Mesenchymal stem cell (in vitro differentiated cells and primary cell): ENCODE measurements around the gene ADARB2.

Source experiments
- DNase-seq: peaks from one replicate; pipeline ENCODE4 v3.0.0-alpha.2; 2013
- H2AFZ ChIP-seq: one replicate; pipeline ENCODE4 v1.6.1; 2013; ENCODE audit warnings: low read depth, mild to moderate bottlenecking, control low read depth, inconsistent platforms, low read length, moderate library complexity
- H2AK5ac ChIP-seq: 2 replicates; pipeline ENCODE4 v1.6.1; 2013; ENCODE audit warnings: low read length, moderate library complexity, mild to moderate bottlenecking, inconsistent platforms; ENCODE audit not compliant: severe bottlenecking
- H2BK120ac ChIP-seq: one replicate; pipeline ENCODE4 v1.6.1; 2013; ENCODE audit warnings: low read depth, mild to moderate bottlenecking, inconsistent platforms, low read length, moderate library complexity
- H2BK12ac ChIP-seq, 2 experiments: one replicate each; pipeline ENCODE4 v1.6.1; 2013; ENCODE audit warnings: inconsistent platforms in 2 of 2, low read length in 2 of 2, mild to moderate bottlenecking in 2 of 2, moderate library complexity in 2 of 2, control low read depth in 1 of 2
- H2BK15ac ChIP-seq: one replicate; pipeline ENCODE4 v1.6.1; 2013; ENCODE audit warnings: mild to moderate bottlenecking, low read depth, inconsistent platforms; ENCODE audit not compliant: poor library complexity, severe bottlenecking
- H2BK5ac ChIP-seq: 2 replicates; pipeline ENCODE4 v1.6.1; 2013; ENCODE audit warnings: low read depth, mild to moderate bottlenecking, low read length, control low read depth, inconsistent platforms; ENCODE audit not compliant: poor library complexity, severe bottlenecking
- H3K14ac ChIP-seq, 2 experiments: one replicate each; pipeline ENCODE4 v1.6.1; 2013; ENCODE audit warnings: inconsistent platforms in 2 of 2, low read length in 2 of 2, control low read depth in 1 of 2, mild to moderate bottlenecking in 1 of 2, moderate library complexity in 1 of 2
- H3K18ac ChIP-seq, 2 experiments: one replicate each; pipeline ENCODE4 v1.6.1; 2013; ENCODE audit warnings: inconsistent platforms in 2 of 2, low read length in 2 of 2, control low read depth in 1 of 2, low read depth in 1 of 2, mild to moderate bottlenecking in 1 of 2
- H3K23ac ChIP-seq, 2 experiments: one replicate each; pipeline ENCODE4 v1.6.1; 2013; ENCODE audit warnings: inconsistent platforms in 2 of 2, low read length in 2 of 2, mild to moderate bottlenecking in 2 of 2, moderate library complexity in 2 of 2, control low read depth in 1 of 2
- H3K27ac ChIP-seq: 2 replicates; pipeline ENCODE4 v1.5.1; 2013; ENCODE audit warnings: mild to moderate bottlenecking, moderate library complexity, low read length, control low read depth, inconsistent platforms; ENCODE audit not compliant: poor library complexity, severe bottlenecking
- H3K27me3 ChIP-seq, 2 experiments: 2 replicates each; pipeline versions ENCODE4 v1.6.1 to v1.7.0; 2013; ENCODE audit warnings: low read length in 2 of 2, mild to moderate bottlenecking in 2 of 2, moderate library complexity in 2 of 2, control low read depth in 1 of 2, inconsistent platforms in 1 of 2; ENCODE audit not compliant: control insufficient read depth in 1 of 2, insufficient read depth in 1 of 2
- H3K36me3 ChIP-seq, 2 experiments: 2 replicates each; pipeline versions ENCODE4 v1.6.1 to v1.7.0; 2013; ENCODE audit warnings: low read length in 2 of 2, control low read depth in 1 of 2, inconsistent platforms in 1 of 2, low read depth in 1 of 2, mild to moderate bottlenecking in 1 of 2; ENCODE audit not compliant: insufficient read depth in 2 of 2, control insufficient read depth in 1 of 2
- H3K4ac ChIP-seq, 2 experiments: one replicate each; pipeline ENCODE4 v1.6.1; 2013; ENCODE audit warnings: inconsistent platforms in 2 of 2, low read length in 2 of 2, mild to moderate bottlenecking in 2 of 2, moderate library complexity in 2 of 2, control low read depth in 1 of 2, low read depth in 1 of 2
- H3K4me1 ChIP-seq: 2 replicates; pipeline ENCODE4 v1.6.1; 2013; ENCODE audit warnings: low read depth, low read length, control low read depth; ENCODE audit not compliant: control insufficient read depth, insufficient read depth
- H3K4me2 ChIP-seq: 2 replicates; pipeline ENCODE4 v1.6.1; 2013; ENCODE audit warnings: low read length, mild to moderate bottlenecking, inconsistent platforms; ENCODE audit not compliant: poor library complexity, severe bottlenecking
- H3K4me3 ChIP-seq, 2 experiments: 2 replicates each; pipeline versions ENCODE4 v1.5.1 to v1.7.0; 2013; ENCODE audit warnings: low read length in 2 of 2, mild to moderate bottlenecking in 2 of 2, control low read depth in 1 of 2, low read depth in 1 of 2; ENCODE audit not compliant: insufficient read depth in 1 of 2
- H3K79me1 ChIP-seq: replicated peaks from 2 replicates; pipeline ENCODE4 v1.6.1; 2013; ENCODE audit warnings: mild to moderate bottlenecking, control low read depth, low read length, inconsistent platforms; ENCODE audit not compliant: poor library complexity, severe bottlenecking
- H3K9ac ChIP-seq: 2 replicates; pipeline ENCODE4 v1.7.0; 2013; ENCODE audit warnings: mild to moderate bottlenecking, low read length, moderate library complexity
- H3K9me3 ChIP-seq: 2 replicates; pipeline ENCODE4 v1.7.0; 2013; ENCODE audit warnings: mild to moderate bottlenecking, low read length; ENCODE audit not compliant: control insufficient read depth
- H4K8ac ChIP-seq: one replicate; pipeline ENCODE4 v1.6.1; 2013; ENCODE audit warnings: inconsistent platforms, mild to moderate bottlenecking, low read length, moderate library complexity
- H4K91ac ChIP-seq: one replicate; pipeline ENCODE4 v1.6.1; 2013; ENCODE audit warnings: mild to moderate bottlenecking, low read length, inconsistent platforms
- WGBS: methylation state at CpG from one replicate; pipeline ENCODE4 v1.1.7; 2013; ENCODE audit warnings: mixed read lengths; 5-methylcytosine and 5-hydroxymethylcytosine counted together

ADARB2 gene

DNA sequence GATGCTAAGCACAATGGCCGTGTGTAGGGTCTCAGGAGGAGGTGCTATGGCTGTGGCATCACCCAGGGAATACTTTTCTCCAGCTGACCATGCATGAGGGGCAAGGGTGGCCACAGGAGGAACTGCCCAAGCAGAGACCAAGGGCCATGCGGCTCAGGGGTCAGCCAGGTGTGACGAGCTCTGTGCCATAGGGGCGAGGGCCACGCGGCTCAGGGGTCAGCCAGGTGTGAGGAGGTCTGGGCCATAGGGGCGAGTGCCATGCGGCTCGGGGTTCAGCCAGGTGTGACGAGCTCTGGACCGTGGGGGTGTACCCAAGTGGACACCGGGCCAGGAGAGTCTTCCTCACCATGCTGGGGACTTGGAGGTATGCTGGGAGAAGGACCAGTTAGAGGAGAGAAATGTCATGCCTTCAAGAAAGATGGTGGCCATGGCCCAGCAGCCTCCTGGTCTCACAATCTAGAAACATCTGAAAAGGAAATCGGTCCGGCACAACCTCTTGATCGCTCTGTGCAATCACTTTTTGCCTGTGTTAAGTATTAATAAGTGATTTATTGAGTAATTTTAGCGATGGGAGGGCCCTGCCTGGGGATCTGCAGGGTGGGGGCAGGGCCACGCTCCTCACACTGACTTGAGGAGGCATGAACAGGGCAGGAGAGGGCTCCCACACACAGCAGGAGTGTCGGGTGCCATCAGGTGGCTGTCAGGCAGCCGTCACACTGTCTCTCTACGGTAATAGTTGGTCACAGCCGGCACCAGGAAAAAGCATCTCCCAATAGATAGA, 265.0 kb downstream of the ADARB2 start:
- H2BK15ac ChIP-seq = no peak overlapping the region
- H2AK5ac ChIP-seq = no peak overlapping the region
- H3K9ac ChIP-seq = no peak overlapping the region
- H3K14ac ChIP-seq = no peak overlapping the region
- peaks cover 0 to 3% of the 10 kb centered on the region in 2 experiments for H3K27me3 ChIP-seq
- no peak overlapping the region for H2BK120ac ChIP-seq
- H2AFZ ChIP-seq = no peak overlapping the region
- no peak overlapping the region for H3K18ac ChIP-seq
- no peak overlapping the region for H2BK12ac ChIP-seq
- H3K27ac ChIP-seq = no peak overlapping the region
- H3K36me3 ChIP-seq = no peaks in the 10 kb centered on the region
- peaks cover 2% of the 10 kb centered on the region for H3K9me3 ChIP-seq
- no peak overlapping the region for H3K4me2 ChIP-seq
- 78% methylated on average over 21 of the region's 21 CpGs for WGBS
- no peak overlapping the region for H2BK5ac ChIP-seq
- no peak for DNase-seq
- H4K91ac ChIP-seq = no peak overlapping the region
- H4K8ac ChIP-seq = no peak overlapping the region
- H3K4me3 ChIP-seq = no peak overlapping the region
- H3K23ac ChIP-seq = no peak overlapping the region
- peaks cover 4% of the 10 kb centered on the region for H3K4me1 ChIP-seq
- no peak overlapping the region for H3K4ac ChIP-seq
- no peaks in the 10 kb centered on the region for H3K79me1 ChIP-seq

DNA sequence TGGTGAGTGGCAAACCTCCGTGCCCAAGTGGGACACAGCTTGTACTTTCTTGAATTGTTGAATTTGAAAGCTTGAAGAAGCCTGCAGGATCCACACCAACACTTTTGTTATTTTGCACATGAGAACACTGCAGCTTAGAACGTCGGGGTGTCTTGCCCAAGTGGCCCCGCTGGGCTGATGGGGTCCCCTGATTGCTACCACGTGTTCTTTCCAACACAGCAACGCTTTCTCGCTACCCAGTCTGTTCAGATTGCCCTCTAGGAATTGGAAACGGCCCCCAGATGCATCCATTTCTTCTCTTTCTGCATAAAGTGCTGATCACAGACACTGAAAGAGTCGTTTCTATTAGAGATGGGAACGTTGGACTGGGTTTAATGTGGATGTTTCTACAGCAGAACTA, 268.5 kb downstream of the ADARB2 start:
- Histone ChIP-seq H4K91ac (no peak overlapping the region), H3K9ac (no peak overlapping the region), H3K4me1 (peaks cover 14% of the 10 kb centered on the region), H3K27ac (no peak overlapping the region), H2BK12ac (no peak overlapping the region), H3K23ac (no peak overlapping the region), H3K4me3 (no peak overlapping the region), H3K9me3 (no peaks in the 10 kb centered on the region), H3K4ac (no peak overlapping the region), H3K27me3 (peaks cover 0 to 4% of the 10 kb centered on the region in 2 experiments), H2BK15ac (no peak overlapping the region), H3K18ac (no peak overlapping the region), H4K8ac (no peak overlapping the region), H2AK5ac (no peak overlapping the region), H3K14ac (no peak overlapping the region), H3K79me1 (no peaks in the 10 kb centered on the region), H2BK120ac (no peak overlapping the region), H3K36me3 (no peaks in the 10 kb centered on the region), H3K4me2 (no peak overlapping the region), H2AFZ (no peak overlapping the region), H2BK5ac (no peak overlapping the region)
- no peak for DNase-seq
- 57% methylated on average over 9 of the region's 10 CpGs for WGBS

DNA sequence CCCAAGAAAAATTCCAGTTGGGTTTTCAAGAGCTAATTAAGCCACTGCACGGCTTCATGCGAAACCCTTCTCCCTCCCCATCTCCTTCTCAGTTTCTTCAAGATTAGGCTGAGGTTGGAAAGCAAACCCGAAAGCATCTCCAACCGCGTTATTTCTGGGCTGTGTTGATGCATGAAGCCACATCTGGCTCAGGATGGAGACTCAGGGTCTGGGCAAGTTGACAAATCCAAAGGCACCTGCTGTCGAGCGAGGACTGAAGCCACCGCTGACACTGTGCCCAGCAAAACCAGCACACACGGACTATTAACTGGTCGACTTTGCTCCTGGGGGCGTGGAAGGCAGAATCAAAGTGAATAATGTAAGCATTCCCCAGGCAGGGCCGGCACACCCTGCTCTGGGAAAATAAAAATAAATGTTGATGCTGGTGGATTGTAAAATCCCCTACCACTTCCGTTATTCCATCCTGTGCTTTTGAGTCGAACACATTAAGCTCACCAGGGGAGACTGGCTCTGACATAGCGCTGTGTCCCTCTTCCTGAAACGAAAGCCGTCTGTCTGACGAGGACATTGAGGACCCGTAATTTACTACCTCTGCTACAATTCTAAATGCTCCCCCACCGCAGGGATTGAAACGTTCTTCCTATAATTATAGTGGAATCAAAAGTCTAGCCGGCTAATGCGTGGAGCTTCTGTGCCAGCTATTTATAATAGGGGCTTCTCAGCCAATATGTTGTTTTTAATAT, 269.8 kb downstream of the ADARB2 start:
- no peak overlapping the region for H4K8ac ChIP-seq
- H3K4ac ChIP-seq = no peak overlapping the region
- H3K4me1 ChIP-seq = peaks cover 12% of the 10 kb centered on the region
- peaks cover 0 to 4% of the 10 kb centered on the region in 2 experiments for H3K27me3 ChIP-seq
- H3K9me3 ChIP-seq = no peaks in the 10 kb centered on the region
- no peak overlapping the region for H2AFZ ChIP-seq
- no peak overlapping the region for H3K9ac ChIP-seq
- no peak overlapping the region for H3K14ac ChIP-seq
- no peak overlapping the region for H3K27ac ChIP-seq
- H3K18ac ChIP-seq = no peak overlapping the region
- H3K4me3 ChIP-seq = no peak overlapping the region
- no peak overlapping the region for H2AK5ac ChIP-seq
- no peak overlapping the region for H2BK120ac ChIP-seq
- no peak overlapping the region for H2BK5ac ChIP-seq
- H3K36me3 ChIP-seq = no peaks in the 10 kb centered on the region
- no peak overlapping the region for H4K91ac ChIP-seq
- WGBS = 84% methylated on average over 18 of the region's 23 CpGs
- no peak overlapping the region for H2BK12ac ChIP-seq
- H3K79me1 ChIP-seq = no peaks in the 10 kb centered on the region
- no peak overlapping the region for H2BK15ac ChIP-seq
- DNase-seq = no peak
- H3K23ac ChIP-seq = no peak overlapping the region
- no peak overlapping the region for H3K4me2 ChIP-seq

GRCh38 chr10:1465993-1466764, 271.1 kb downstream of the ADARB2 start:
- no peak overlapping the region for H2BK120ac ChIP-seq
- H2AFZ ChIP-seq = no peak overlapping the region
- DNase-seq = no peak
- H3K14ac ChIP-seq = no peak overlapping the region
- H3K27me3 ChIP-seq = peaks cover 0 to 4% of the 10 kb centered on the region in 2 experiments
- H3K18ac ChIP-seq = no peak overlapping the region
- H2BK5ac ChIP-seq = no peak overlapping the region
- H3K36me3 ChIP-seq = no peaks in the 10 kb centered on the region
- no peak overlapping the region for H2BK15ac ChIP-seq
- peak overlapping the region in 1 of 2 experiments; percentile 53 for H3K4me3 ChIP-seq
- H3K4me2 ChIP-seq = no peak overlapping the region
- H2BK12ac ChIP-seq = no peak overlapping the region
- no peak overlapping the region for H3K4ac ChIP-seq
- no peak overlapping the region for H4K91ac ChIP-seq
- WGBS = 81% methylated on average over 19 of the region's 19 CpGs
- H3K9me3 ChIP-seq = no peaks in the 10 kb centered on the region
- H3K4me1 ChIP-seq = peaks cover 10% of the 10 kb centered on the region
- no peak overlapping the region for H4K8ac ChIP-seq
- no peak overlapping the region for H3K23ac ChIP-seq
- no peaks in the 10 kb centered on the region for H3K79me1 ChIP-seq
- no peak overlapping the region for H3K9ac ChIP-seq
- no peak overlapping the region for H2AK5ac ChIP-seq
- no peak overlapping the region for H3K27ac ChIP-seq
